ENCODE results near the gene LCOR.

LCOR gene

GRCh38 chr10:96890172-96890513 is 58.0 kb downstream of the LCOR start:
- no peak for DNase-seq (ENCODE audit: low read depth in 2 of 2)

- no peak for DNase-seq (ENCODE audit: low read depth in 2 of 2)
These were observed 58.5 kb downstream of the LCOR start for GRCh38 chr10:96890580-96890979.

- DNase-seq (ENCODE audit: low read depth in 2 of 2) = no peak
These were observed 59.7 kb downstream of the LCOR start for GRCh38 chr10:96891840-96892239.

- no peak for DNase-seq (ENCODE audit: low read depth in 2 of 2)
These were observed 63.7 kb downstream of the LCOR start for GRCh38 chr10:96895662-96896424.

GRCh38 chr10:96896884-96897589 is 64.9 kb downstream of the LCOR start:
- no peak for DNase-seq (ENCODE audit: low read depth in 2 of 2)

GRCh38 chr10:96902117-96902516 is 70.0 kb downstream of the LCOR start:
- DNase-seq (ENCODE audit: low read depth in 2 of 2) = no peak

GRCh38 chr10:96902731-96903358 is 70.7 kb downstream of the LCOR start:
- DNase-seq (ENCODE audit: low read depth in 2 of 2) = no peak

- DNase-seq (ENCODE audit: low read depth in 2 of 2) = no peak
These were observed 72.5 kb downstream of the LCOR start for GRCh38 chr10:96904648-96905047.

GRCh38 chr10:96906864-96907263 is 74.8 kb downstream of the LCOR start:
- no peak for DNase-seq (ENCODE audit: low read depth in 2 of 2)

- DNase-seq (ENCODE audit: low read depth in 2 of 2) = no peak
These were observed 78.6 kb downstream of the LCOR start for GRCh38 chr10:96910488-96911395.

GRCh38 chr10:96912405-96912804 is 80.3 kb downstream of the LCOR start:
- no peak for DNase-seq (ENCODE audit: low read depth in 2 of 2)

- no peak for DNase-seq (ENCODE audit: low read depth in 2 of 2)
These were observed 81.8 kb downstream of the LCOR start for GRCh38 chr10:96913906-96914305.

GRCh38 chr10:96917628-96918027 is 85.5 kb downstream of the LCOR start:
- no peak for DNase-seq (ENCODE audit: low read depth in 2 of 2)

GRCh38 chr10:96918214-96919002 is 86.3 kb downstream of the LCOR start:
- no peak for DNase-seq (ENCODE audit: low read depth in 2 of 2)

- DNase-seq (ENCODE audit: low read depth in 2 of 2) = no peak
These were observed 87.8 kb downstream of the LCOR start for GRCh38 chr10:96919785-96920430.

- no peak for DNase-seq (ENCODE audit: low read depth in 2 of 2)
These were observed 89.6 kb downstream of the LCOR start for GRCh38 chr10:96921655-96922054.

- DNase-seq (ENCODE audit: low read depth in 2 of 2) = no peak
These were observed 91.2 kb downstream of the LCOR start for GRCh38 chr10:96922978-96923948.

- DNase-seq (ENCODE audit: low read depth in 2 of 2) = no peak
These were observed 92.8 kb downstream of the LCOR start for GRCh38 chr10:96924861-96925260.

GRCh38 chr10:96930469-96930868 is 98.4 kb downstream of the LCOR start:
- DNase-seq (ENCODE audit: low read depth in 2 of 2) = no peak
